ENCODE measurements around the gene STRN3. TPM values are rescaled to one million over a fixed set of nuclear protein-coding genes. Genes with fewer than 3 reads are reported as not detected.

Gene STRN3
- total and polyA plus RNA-seq, 7 donors: 13.9 to 79.7 (median 64.9) TPM

DNA sequence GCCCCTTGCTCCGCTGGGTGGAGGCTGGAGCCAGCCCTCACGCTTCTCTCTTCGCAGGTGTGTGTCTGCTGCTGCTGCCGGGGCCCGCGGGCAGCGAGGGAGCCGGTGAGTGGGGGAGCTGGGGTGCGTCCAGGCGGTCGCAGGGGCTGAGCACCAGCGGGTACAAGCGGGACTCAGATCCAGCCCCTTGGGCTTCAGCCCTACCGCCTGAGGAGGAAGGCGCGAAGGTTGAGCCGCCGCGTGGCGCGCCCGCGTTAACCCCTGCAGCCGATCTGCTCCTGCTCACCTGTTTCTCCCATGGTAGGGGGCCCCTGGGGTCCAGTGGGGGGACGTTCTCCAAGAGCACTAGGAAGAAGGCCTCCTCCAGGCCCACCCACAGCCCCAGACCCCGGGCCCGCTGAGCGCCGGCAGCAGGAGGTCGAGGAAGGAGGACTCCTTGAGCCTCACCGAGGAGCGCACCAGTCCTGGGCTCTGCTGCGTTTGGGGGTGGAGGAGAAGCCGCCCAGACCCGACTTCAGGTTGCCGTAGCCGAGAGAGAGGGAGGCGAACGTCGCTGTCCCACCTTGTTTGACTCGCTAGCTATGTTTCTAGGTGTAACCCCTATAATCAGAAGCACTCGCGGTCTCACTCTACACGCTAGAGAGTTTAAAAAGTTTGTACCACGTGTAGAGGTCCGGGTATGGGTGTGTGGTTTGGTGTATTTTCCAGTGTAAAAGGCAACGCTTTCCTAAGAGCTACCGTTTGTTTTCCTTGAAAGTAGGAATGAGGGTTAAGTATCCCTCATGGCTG lies 151.0 kb downstream of the STRN3 start:
- Histone ChIP-seq H3K4me3 (peak overlapping the region; percentile 33 to 62 (median 54)), H3K4me1 (peaks cover 0 to 21% (median 20%) of the 10 kb centered on the region in 4 donors), H3K9me3 (no peaks in the 10 kb centered on the region), H3K27ac (no peak overlapping the region), H3K36me3 (no peaks in the 10 kb centered on the region), H3K27me3 (peaks cover 13 to 30% (median 23%) of the 10 kb centered on the region in 3 donors)
- intact Hi-C loops (cut with DNase I): no loop called here
- WGBS, 2 donors: 4 to 10% methylated on average over 48 of the region's 48 CpGs
- no peak for DNase-seq
- TF ChIP-seq EP300 (IDR thresholded peaks at IDR 0.05): no peak
- TF ChIP-seq POLR2AphosphoS5 (IDR thresholded peaks at IDR 0.05): no peak
- TF ChIP-seq, protein P1, sequence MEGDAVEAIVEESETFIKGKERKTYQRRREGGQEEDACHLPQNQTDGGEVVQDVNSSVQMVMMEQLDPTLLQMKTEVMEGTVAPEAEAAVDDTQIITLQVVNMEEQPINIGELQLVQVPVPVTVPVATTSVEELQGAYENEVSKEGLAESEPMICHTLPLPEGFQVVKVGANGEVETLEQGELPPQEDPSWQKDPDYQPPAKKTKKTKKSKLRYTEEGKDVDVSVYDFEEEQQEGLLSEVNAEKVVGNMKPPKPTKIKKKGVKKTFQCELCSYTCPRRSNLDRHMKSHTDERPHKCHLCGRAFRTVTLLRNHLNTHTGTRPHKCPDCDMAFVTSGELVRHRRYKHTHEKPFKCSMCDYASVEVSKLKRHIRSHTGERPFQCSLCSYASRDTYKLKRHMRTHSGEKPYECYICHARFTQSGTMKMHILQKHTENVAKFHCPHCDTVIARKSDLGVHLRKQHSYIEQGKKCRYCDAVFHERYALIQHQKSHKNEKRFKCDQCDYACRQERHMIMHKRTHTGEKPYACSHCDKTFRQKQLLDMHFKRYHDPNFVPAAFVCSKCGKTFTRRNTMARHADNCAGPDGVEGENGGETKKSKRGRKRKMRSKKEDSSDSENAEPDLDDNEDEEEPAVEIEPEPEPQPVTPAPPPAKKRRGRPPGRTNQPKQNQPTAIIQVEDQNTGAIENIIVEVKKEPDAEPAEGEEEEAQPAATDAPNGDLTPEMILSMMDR (IDR thresholded peaks at IDR 0.05): no peak
- no peak for TF ChIP-seq POLR2A (IDR thresholded peaks at IDR 0.05)

DNA sequence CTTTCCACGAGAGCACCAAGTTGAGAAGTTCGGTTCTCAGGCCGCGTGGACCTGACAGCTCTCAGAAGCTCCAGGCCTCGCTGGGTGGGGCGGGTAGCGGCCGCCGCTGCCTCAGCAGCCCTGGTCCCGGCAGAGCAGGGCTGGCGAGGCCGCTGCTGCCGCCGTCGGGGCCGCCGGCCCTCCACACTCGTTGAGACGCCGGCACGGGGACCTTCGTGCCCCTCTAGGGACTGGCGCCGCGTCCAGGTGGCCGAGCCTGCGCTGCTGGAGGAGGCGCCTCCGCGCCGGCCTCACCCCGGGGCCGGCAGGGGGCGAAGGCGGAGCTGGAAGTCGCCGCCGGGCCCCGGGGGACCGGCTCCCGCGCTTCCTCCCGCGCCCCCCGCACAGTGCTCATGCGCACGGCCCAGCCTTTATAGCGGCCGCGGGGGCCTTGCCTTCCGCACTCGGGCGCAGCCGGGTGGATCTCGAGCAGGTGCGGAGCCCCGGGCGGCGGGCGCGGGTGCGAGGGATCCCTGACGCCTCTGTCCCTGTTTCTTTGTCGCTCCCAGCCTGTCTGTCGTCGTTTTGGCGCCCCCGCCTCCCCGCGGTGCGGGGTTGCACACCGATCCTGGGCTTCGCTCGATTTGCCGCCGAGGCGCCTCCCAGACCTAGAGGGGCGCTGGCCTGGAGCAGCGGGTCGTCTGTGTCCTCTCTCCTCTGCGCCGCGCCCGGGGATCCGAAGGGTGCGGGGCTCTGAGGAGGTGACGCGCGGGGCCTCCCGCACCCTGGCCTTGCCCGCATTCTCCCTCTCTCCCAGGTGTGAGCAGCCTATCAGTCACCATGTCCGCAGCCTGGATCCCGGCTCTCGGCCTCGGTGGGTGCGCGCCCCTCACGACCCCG lies 151.8 kb downstream of the STRN3 start, which contains the start of gene COCH:
Gene COCH, plus strand, starts transcription at position 440 of the 879 bp plus-strand sequence. Its CDS starts 380 bp downstream, at position 820.
- DNase-seq: no peak
- intact Hi-C loops (cut with DNase I): no loop called here
- Histone ChIP-seq H3K36me3 (no peaks in the 10 kb centered on the region), H3K4me3 (peak within 1 kb of the TSS; percentile 33 to 62 (median 54)), H3K4me1 (peaks cover 0 to 21% (median 20%) of the 10 kb centered on the region in 4 donors), H3K27me3 (peaks cover 13 to 30% (median 23%) of the 10 kb centered on the region in 3 donors), H3K27ac (no peak within 1 kb of the TSS), H3K9me3 (no peaks in the 10 kb centered on the region)
- TF ChIP-seq, protein P1 (IDR thresholded peaks at IDR 0.05): peak in 2 of 4 experiments; percentile 11 to 39
- TF ChIP-seq EP300 (IDR thresholded peaks at IDR 0.05): no peak
- TF ChIP-seq POLR2A (IDR thresholded peaks at IDR 0.05): no peak
- TF ChIP-seq POLR2AphosphoS5 (IDR thresholded peaks at IDR 0.05): no peak
- 2% methylated on average over 99 of the region's 99 CpGs for WGBS, 2 donors

DNA sequence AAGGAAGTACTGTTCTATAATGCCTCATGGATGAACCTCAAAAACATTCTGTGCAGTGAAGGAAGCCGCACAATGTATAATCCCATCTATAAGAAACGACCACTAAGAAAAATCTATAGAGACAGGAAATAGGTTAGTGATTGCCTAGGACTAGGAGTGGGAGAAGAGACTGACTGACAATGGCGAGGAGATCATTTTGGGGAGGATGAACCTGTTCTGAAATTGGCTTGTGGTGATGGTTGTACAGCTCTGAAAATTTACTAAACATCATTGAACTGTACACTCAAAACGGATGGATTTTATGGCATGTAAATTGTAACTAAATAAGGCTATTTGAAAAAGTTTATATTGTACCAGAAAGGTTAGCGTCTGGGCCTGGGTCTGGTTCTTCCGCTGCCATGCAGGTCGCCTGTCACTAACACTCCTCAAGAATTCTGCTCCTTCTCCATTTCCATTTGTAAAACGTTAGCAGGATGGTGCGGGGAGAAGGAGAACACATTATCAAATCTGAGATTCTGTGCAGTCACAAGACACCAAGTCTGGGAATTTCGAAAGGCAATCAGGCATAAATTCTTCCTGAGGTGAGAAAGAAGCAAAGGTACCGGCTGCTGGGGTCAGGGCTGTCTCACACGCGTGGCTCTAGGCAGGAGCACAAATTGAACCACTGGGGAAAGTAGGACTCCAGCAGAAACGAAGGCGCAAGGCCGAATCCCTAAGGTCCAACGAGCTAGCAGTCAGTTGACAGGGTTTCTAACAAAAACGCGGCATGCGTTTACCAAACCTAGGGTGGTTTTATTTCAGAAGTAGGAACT lies 152.7 kb downstream of the STRN3 start:
- intact Hi-C loops (cut with DNase I): no loop called here
- H3K27me3 ChIP-seq: peaks cover 13 to 30% (median 23%) of the 10 kb centered on the region in 3 donors
- peak overlapping the region in 3 of 4 donors; percentile 46 to 62 (median 61) for H3K4me3 ChIP-seq
- no peak for TF ChIP-seq POLR2A (IDR thresholded peaks at IDR 0.05)
- TF ChIP-seq EP300 (IDR thresholded peaks at IDR 0.05): no peak
- WGBS, 2 donors: 74 to 80% methylated on average over 20 of the region's 20 CpGs
- H3K9me3 ChIP-seq: no peaks in the 10 kb centered on the region
- H3K36me3 ChIP-seq: no peaks in the 10 kb centered on the region
- H3K27ac ChIP-seq: no peak overlapping the region
- peaks cover 0 to 21% (median 20%) of the 10 kb centered on the region in 4 donors for H3K4me1 ChIP-seq
- no peak for DNase-seq

DNA sequence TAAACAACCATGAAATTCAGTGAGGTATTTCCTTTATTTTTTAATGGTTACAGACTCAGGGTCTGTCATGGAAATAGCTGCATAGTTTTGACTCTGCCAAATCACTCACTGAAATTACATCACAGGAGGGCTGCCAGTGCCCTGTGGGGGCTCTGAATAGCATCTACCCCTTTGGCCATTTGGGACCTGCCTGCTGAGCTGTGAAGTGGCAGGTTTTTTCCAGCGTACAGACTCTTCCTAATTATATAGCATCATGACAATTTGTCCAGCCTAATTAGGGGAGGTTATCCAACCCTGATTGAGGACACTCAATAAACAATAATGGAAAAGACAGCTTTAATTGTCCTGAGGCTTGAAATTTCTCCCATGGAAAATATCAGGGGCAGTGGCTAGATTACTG lies 153.6 kb downstream of the STRN3 start:
- Histone ChIP-seq H3K4me1 (peaks cover 0 to 21% (median 20%) of the 10 kb centered on the region in 4 donors), H3K9me3 (no peaks in the 10 kb centered on the region), H3K27ac (no peak overlapping the region), H3K4me3 (no peak overlapping the region), H3K27me3 (peaks cover 13 to 30% (median 23%) of the 10 kb centered on the region in 3 donors), H3K36me3 (no peaks in the 10 kb centered on the region)
- no peak for TF ChIP-seq POLR2A (IDR thresholded peaks at IDR 0.05)
- DNase-seq: no peak
- WGBS, 2 donors: 93% methylated on average over 1 of the region's 1 CpG
- intact Hi-C loops (cut with DNase I): no loop called here

DNA sequence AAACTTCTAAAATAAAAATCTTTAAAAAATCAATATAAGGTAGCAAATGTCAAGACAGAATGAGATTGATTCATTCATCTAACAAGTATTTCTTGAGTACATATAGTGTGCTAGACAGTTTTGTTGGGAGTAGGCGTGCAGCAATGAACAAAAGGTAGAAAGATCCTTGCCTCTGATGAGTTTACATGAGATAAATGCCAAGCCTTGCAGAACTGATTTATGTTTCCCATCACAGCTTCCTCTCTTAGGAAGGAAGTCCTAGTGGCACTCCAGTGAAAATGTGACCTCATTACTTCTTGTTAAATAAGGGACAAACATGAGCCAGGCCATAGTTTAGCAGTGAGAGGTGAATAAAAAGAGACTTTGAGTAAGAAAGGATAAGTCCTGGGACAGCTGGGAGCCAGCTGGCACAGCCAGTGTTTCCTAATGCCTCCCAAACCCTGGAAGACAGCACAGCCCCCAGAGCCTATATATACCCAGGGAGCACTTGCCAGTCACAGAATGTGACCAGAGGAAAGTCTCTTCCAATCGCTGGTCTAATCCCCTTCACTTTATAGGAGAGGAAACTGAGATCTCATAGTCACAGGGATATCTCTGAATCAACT lies 156.5 kb downstream of the STRN3 start:
- Histone ChIP-seq H3K36me3 (no peaks in the 10 kb centered on the region), H3K27me3 (peaks cover 9 to 16% (median 15%) of the 10 kb centered on the region in 3 donors), H3K9me3 (no peaks in the 10 kb centered on the region), H3K4me1 (peaks cover 0 to 10% (median 8%) of the 10 kb centered on the region in 4 donors), H3K27ac (no peak overlapping the region), H3K4me3 (no peak overlapping the region)
- 72 to 81% methylated on average over 2 of the region's 2 CpGs for WGBS, 2 donors
- TF ChIP-seq EP300 (IDR thresholded peaks at IDR 0.05): no peak
- TF ChIP-seq, protein P1 (IDR thresholded peaks at IDR 0.05): no peak
- no peak for TF ChIP-seq POLR2A (IDR thresholded peaks at IDR 0.05)
- TF ChIP-seq POLR2AphosphoS5 (IDR thresholded peaks at IDR 0.05): no peak
- intact Hi-C loops (cut with DNase I): no loop called here
- no peak for DNase-seq

Measured in sigmoid colon (tissue), 7 donors.